WTC11 (cell line): ENCODE results near the gene IRF7. TPM values are rescaled to one million over a fixed set of nuclear protein-coding genes. Genes with fewer than 3 reads are reported as not detected.

Source experiments
- ATAC-seq: fragments of 200-7000 bp; cut with Tn5 transposase; 2 replicates; pipeline ENCODE4 v1.10.0; 2021; ENCODE audit warnings: mild to moderate bottlenecking, moderate library complexity
- CTCF ChIA-PET: fragments of 300-600 bp; sonication (Branson Sonifier 250); formaldehyde crosslinking; loops from one replicate; lab custom pipeline; 2021; ENCODE audit warnings: antibody characterized with exemption; lab: Charles Lee
- POLR2A ChIA-PET: fragments of 350-600 bp; sonication (Branson Sonifier 250); formaldehyde crosslinking; loops from one replicate; lab custom pipeline; 2021; ENCODE audit warnings: antibody characterized with exemption; lab: Charles Lee
- DNase-seq: peaks from one replicate; pipeline ENCODE4 v3.0.0; 2021; ENCODE audit warnings: low spot score
- H3K27ac Mint-ChIP-seq: 2 replicates; pipeline ENCODE4 v1.8.0; 2021; ENCODE audit warnings: mixed read lengths
- H3K27me3 Mint-ChIP-seq: 2 replicates; pipeline ENCODE4 v1.8.0; 2021; ENCODE audit warnings: low read depth, mild to moderate bottlenecking, moderate library complexity, mixed read lengths
- H3K36me3 Mint-ChIP-seq: 2 replicates; pipeline ENCODE4 v1.8.0; 2021; ENCODE audit warnings: mixed read lengths
- H3K4me1 Mint-ChIP-seq: 2 replicates; pipeline ENCODE4 v1.8.0; 2022; ENCODE audit warnings: mixed read lengths
- H3K4me3 Mint-ChIP-seq: 2 replicates; pipeline ENCODE4 v1.8.0; 2021; ENCODE audit warnings: mild to moderate bottlenecking, moderate library complexity, mixed read lengths
- H3K9me3 Mint-ChIP-seq: 2 replicates; pipeline ENCODE4 v1.8.0; 2021; ENCODE audit warnings: mixed read lengths
- CBFB ChIP-seq: sonication (generic); formaldehyde crosslinking; IDR thresholded peaks from 2 replicates; pipeline ENCODE4 v1.8.1; 2022; ENCODE audit warnings: mild to moderate bottlenecking, low read depth, missing genetic modification reagents
- CREM ChIP-seq: sonication (generic); formaldehyde crosslinking; IDR thresholded peaks from 2 replicates; pipeline ENCODE4 v1.8.1; 2022; ENCODE audit warnings: mild to moderate bottlenecking, missing genetic modification reagents, moderate library complexity
- FOXP1 ChIP-seq: sonication (generic); formaldehyde crosslinking; IDR thresholded peaks from 2 replicates; pipeline ENCODE4 v1.8.0; 2022; ENCODE audit warnings: missing genetic modification reagents, mild to moderate bottlenecking, moderate library complexity, borderline replicate concordance
- GABPB1 ChIP-seq: sonication (generic); formaldehyde crosslinking; IDR thresholded peaks from 2 replicates; pipeline ENCODE4 v1.8.1; 2023; ENCODE audit warnings: mild to moderate bottlenecking, missing genetic modification reagents
- GTF2I ChIP-seq: fragments of 250-450 bp; sonication (Bioruptor Pico); conservative IDR thresholded peaks from 2 replicates; pipeline ENCODE4 v1.4.0; 2021; ENCODE audit warnings: mild to moderate bottlenecking
- IRF2 ChIP-seq: sonication (generic); formaldehyde crosslinking; IDR thresholded peaks from 2 replicates; pipeline ENCODE4 v1.8.0; 2022; ENCODE audit warnings: low read depth, missing genetic modification reagents, borderline replicate concordance
- NFYB ChIP-seq: sonication (generic); formaldehyde crosslinking; conservative IDR thresholded peaks from 2 replicates; pipeline ENCODE4 v1.8.0; 2022; ENCODE audit warnings: low read depth, missing genetic modification reagents
- PRRX2 ChIP-seq: fragments of 250-450 bp; sonication (Bioruptor Pico); IDR thresholded peaks from 2 replicates; pipeline ENCODE4 v1.8.0; 2021; ENCODE audit warnings: mild to moderate bottlenecking
- RORB ChIP-seq: fragments of 250-450 bp; sonication (Bioruptor Pico); IDR thresholded peaks from 2 replicates; pipeline ENCODE4 v1.9.0; 2021; ENCODE audit warnings: mild to moderate bottlenecking
- TCF7 ChIP-seq: sonication (generic); formaldehyde crosslinking; IDR thresholded peaks from 2 replicates; pipeline ENCODE4 v1.8.0; 2022; ENCODE audit warnings: mild to moderate bottlenecking, low read depth, missing genetic modification reagents, moderate library complexity
- ZNF219 ChIP-seq: sonication (generic); formaldehyde crosslinking; IDR thresholded peaks from 2 replicates; pipeline ENCODE4 v1.8.0; 2023; ENCODE audit warnings: missing genetic modification reagents, mild to moderate bottlenecking, borderline replicate concordance
- ZNF232 ChIP-seq: sonication (generic); formaldehyde crosslinking; IDR thresholded peaks from 2 replicates; pipeline ENCODE4 v1.8.0; 2022; ENCODE audit warnings: mild to moderate bottlenecking, missing genetic modification reagents
- total RNA-seq: library from RNA; stranded (reverse); gene quantifications from 3 replicates; pipeline ENCODE4 v1.2.3, GENCODE V29; 2021
- TF ChIP-seq, protein P1 (sequence below): sonication (generic); formaldehyde crosslinking; IDR thresholded peaks from 2 replicates; pipeline ENCODE4 v1.8.1; 2023; ENCODE audit warnings: mild to moderate bottlenecking, missing genetic modification reagents, moderate library complexity
- TF ChIP-seq, protein P2 (sequence below): fragments of 250-450 bp; sonication (Bioruptor Pico); IDR thresholded peaks from 2 replicates; pipeline ENCODE4 v1.9.0; 2021; ENCODE audit warnings: moderate library complexity, mild to moderate bottlenecking, inconsistent platforms, borderline replicate concordance
- TF ChIP-seq, protein P3 (sequence below): sonication (generic); formaldehyde crosslinking; IDR thresholded peaks from 2 replicates; pipeline ENCODE4 v1.8.1; 2022; ENCODE audit warnings: low read depth, missing genetic modification reagents, borderline replicate concordance
- TF ChIP-seq, protein P4 (sequence below): fragments of 250-450 bp; sonication (Bioruptor Pico); IDR thresholded peaks from 2 replicates; pipeline ENCODE4 v1.8.0; 2021; ENCODE audit warnings: mild to moderate bottlenecking
- TF ChIP-seq, protein P5 (sequence below): sonication (generic); formaldehyde crosslinking; IDR thresholded peaks from 2 replicates; pipeline ENCODE4 v1.8.0; 2023; ENCODE audit warnings: missing genetic modification reagents
- TF ChIP-seq, protein P6 (sequence below): sonication (generic); formaldehyde crosslinking; IDR thresholded peaks from 2 replicates; pipeline ENCODE4 v1.8.1; 2022; ENCODE audit warnings: mild to moderate bottlenecking, moderate library complexity, missing genetic modification reagents
- TF ChIP-seq, protein P7 (sequence below): sonication (generic); formaldehyde crosslinking; IDR thresholded peaks from 2 replicates; pipeline ENCODE4 v1.8.0; 2022; ENCODE audit warnings: mild to moderate bottlenecking, missing genetic modification reagents

IRF7 gene
- total RNA-seq, 1 experiment from 2014 or later = 11.1 TPM

DNA sequence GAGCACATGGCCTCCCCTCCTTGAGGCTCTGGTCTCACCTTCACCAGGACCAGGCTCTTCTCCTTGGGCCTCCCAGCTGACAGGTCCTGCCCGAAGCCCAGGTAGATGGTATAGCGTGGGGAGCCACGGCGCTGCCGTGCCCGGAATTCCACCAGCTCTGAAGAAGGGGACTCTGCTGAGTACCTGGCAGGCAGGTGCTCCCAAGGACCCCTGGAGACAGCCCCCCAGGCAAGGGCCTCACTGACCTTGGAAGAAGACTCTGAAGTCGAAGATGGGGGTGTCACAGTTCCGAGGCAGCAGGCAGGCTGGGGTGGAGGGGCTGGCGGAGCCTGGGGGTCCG lies 2.8 kb downstream of the IRF7 start:
- no peaks in the 10 kb centered on the region for H3K27me3 Mint-ChIP-seq
- no peak overlapping the region for H3K27ac Mint-ChIP-seq
- H3K4me3 Mint-ChIP-seq = no peak overlapping the region
- H3K36me3 Mint-ChIP-seq = peaks cover 13% of the 10 kb centered on the region
- 0 out of 2 replicates have a peak, but pooled peaks cover 4% of the 10 kb centered on the region for H3K4me1 Mint-ChIP-seq
- no peak for DNase-seq
- H3K9me3 Mint-ChIP-seq = no peaks in the 10 kb centered on the region
- no peak for TF ChIP-seq ZNF232
- TF ChIP-seq, protein P1, sequence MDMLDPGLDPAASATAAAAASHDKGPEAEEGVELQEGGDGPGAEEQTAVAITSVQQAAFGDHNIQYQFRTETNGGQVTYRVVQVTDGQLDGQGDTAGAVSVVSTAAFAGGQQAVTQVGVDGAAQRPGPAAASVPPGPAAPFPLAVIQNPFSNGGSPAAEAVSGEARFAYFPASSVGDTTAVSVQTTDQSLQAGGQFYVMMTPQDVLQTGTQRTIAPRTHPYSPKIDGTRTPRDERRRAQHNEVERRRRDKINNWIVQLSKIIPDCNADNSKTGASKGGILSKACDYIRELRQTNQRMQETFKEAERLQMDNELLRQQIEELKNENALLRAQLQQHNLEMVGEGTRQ (CRISPR knock-in tag) = no peak
- no peak for TF ChIP-seq CBFB (CRISPR knock-in tag)
- no peak for TF ChIP-seq IRF2 (CRISPR knock-in tag)
- TF ChIP-seq, protein P2, sequence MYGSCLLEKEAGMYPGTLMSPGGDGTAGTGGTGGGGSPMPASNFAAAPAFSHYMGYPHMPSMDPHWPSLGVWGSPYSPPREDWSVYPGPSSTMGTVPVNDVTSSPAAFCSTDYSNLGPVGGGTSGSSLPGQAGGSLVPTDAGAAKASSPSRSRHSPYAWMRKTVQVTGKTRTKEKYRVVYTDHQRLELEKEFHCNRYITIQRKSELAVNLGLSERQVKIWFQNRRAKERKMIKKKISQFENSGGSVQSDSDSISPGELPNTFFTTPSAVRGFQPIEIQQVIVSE = no peak
- ChIA-PET CTCF (interaction anchor here (0.5 to 2.8 kb wide), 5 partner anchors 22 to 150 kb away, joined by 3 to 14 read pairs (median 4); no protein-coding TSS in a partner anchor), POLR2A (no interaction called here)
- no peak for ATAC-seq

DNA sequence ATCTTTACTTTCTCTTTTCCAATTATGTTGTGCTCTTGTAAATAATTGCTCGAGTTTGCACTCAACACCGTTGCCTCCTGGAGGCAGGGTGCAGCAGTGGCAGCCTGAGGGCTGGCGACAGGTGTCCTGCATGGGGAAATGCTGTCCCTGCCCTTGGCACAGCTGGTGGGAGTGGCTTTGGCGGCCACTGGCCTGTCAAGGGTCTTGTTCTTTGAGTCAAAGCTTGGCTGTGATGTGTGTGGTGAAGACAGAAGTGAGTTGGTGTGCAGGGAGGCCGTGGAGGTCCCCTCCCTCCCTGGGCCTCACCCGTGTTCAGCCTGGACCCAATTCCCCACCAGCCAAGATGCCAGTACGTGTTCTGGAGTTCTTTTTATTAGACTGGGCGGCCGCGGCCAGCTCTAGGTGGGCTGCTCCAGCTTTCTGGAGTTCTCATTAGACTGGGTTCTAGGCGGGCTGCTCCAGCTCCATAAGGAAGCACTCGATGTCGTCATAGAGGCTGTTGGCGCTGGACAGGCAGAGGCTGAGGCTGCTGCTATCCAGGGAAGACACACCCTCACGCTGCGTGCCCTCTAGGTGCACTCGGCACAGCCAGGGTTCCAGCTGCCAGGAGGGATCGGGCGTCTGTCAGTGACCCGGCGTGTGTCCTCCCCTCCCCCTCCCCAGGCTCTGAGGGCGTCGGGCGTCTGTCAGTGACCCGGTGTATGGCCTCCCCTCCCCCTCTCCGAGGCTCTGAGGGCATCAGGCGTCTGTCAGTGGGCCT lies 3.4 kb downstream of the IRF7 start:
- no peak for ATAC-seq
- POLR2A ChIA-PET = no interaction called here

DNA sequence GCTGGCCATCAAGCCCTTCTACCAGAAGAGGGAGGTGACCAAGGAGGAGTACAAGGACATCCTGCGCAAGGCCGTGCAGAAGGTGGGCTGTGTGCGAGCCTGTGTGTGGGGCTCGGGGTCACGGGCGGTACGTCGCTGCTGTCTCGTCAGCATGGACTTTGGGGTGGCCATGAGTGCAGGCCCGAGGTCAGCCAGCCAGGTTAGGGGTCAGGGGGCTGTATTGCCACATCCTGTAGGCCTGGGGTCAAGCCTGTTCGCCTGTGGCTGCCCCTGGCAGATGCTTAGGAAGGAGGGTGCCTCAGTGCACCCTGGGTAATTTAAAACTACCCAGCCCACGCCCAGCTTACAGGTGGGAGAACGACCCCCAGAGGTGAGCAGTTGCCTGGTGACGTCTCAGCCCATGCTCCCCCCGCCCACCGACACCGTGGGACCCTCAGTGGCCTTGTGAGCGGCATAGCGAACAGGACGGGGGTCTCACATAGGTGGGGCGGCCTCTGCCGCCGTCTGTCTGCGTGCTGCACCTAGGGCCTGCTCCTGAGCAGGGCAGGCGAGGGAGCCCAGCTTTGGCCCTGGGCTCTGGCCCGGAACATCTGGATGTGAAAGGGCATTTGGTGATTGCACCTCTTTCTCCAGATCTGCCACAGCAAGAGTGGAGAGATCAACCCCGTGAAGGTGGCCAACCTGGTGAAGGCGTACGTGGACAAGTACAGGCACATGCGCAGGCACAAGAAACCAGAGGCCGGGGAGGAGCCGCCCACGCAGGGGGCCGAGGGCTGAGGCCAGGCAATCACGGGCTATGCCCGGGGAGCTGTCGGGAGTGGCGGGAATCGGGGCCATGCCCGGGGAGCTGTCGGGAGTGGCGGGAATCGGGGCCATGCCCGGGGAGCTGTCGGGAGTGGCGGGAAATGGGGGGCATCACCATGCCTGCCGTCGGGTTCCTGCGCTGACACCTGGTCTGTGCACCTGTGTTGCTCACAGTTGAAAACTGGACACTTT lies 4.5 kb downstream of the IRF7 start:
- ChIA-PET CTCF (interaction anchor here (0.6 to 2.8 kb wide), 4 partner anchors 26 to 115 kb away, joined by 3 to 14 read pairs (median 4); partner anchors contain the start of gene LMNTD2), POLR2A (no interaction called here)
- ATAC-seq (no peak), DNase-seq (no peak)
- Mint-ChIP-seq H3K4me1 (0 out of 2 replicates have a peak, but pooled peaks cover 4% of the 10 kb centered on the region), H3K27me3 (no peaks in the 10 kb centered on the region), H3K27ac (no peak overlapping the region), H3K9me3 (no peaks in the 10 kb centered on the region), H3K36me3 (peaks cover 23% of the 10 kb centered on the region), H3K4me3 (no peak overlapping the region)
- TF ChIP-seq ZNF232 (no peak), RORB (no peak), TCF7 (CRISPR knock-in tag) (no peak), PRRX2 (CRISPR knock-in tag) (no peak), FOXP1 (no peak), GTF2I (CRISPR knock-in tag) (no peak)
- TF ChIP-seq, protein P3, sequence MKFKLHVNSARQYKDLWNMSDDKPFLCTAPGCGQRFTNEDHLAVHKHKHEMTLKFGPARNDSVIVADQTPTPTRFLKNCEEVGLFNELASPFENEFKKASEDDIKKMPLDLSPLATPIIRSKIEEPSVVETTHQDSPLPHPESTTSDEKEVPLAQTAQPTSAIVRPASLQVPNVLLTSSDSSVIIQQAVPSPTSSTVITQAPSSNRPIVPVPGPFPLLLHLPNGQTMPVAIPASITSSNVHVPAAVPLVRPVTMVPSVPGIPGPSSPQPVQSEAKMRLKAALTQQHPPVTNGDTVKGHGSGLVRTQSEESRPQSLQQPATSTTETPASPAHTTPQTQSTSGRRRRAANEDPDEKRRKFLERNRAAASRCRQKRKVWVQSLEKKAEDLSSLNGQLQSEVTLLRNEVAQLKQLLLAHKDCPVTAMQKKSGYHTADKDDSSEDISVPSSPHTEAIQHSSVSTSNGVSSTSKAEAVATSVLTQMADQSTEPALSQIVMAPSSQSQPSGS (CRISPR knock-in tag) = no peak
- TF ChIP-seq, protein P4, sequence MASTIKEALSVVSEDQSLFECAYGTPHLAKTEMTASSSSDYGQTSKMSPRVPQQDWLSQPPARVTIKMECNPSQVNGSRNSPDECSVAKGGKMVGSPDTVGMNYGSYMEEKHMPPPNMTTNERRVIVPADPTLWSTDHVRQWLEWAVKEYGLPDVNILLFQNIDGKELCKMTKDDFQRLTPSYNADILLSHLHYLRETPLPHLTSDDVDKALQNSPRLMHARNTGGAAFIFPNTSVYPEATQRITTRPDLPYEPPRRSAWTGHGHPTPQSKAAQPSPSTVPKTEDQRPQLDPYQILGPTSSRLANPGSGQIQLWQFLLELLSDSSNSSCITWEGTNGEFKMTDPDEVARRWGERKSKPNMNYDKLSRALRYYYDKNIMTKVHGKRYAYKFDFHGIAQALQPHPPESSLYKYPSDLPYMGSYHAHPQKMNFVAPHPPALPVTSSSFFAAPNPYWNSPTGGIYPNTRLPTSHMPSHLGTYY (CRISPR knock-in tag) = no peak
- TF ChIP-seq, protein P5, sequence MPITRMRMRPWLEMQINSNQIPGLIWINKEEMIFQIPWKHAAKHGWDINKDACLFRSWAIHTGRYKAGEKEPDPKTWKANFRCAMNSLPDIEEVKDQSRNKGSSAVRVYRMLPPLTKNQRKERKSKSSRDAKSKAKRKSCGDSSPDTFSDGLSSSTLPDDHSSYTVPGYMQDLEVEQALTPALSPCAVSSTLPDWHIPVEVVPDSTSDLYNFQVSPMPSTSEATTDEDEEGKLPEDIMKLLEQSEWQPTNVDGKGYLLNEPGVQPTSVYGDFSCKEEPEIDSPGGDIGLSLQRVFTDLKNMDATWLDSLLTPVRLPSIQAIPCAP (CRISPR knock-in tag) = no peak
- TF ChIP-seq, protein P6, sequence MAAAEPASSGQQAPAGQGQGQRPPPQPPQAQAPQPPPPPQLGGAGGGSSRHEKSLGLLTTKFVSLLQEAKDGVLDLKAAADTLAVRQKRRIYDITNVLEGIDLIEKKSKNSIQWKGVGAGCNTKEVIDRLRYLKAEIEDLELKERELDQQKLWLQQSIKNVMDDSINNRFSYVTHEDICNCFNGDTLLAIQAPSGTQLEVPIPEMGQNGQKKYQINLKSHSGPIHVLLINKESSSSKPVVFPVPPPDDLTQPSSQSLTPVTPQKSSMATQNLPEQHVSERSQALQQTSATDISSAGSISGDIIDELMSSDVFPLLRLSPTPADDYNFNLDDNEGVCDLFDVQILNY = no peak

More for the DNA sequence above, 3.4 kb downstream of the IRF7 start:
- Mint-ChIP-seq H3K4me3 (no peak overlapping the region), H3K9me3 (no peaks in the 10 kb centered on the region), H3K36me3 (peaks cover 14% of the 10 kb centered on the region), H3K27ac (peak overlapping the region; percentile 82; the same call in 1 of the 2 replicates), H3K27me3 (no peaks in the 10 kb centered on the region), H3K4me1 (0 out of 2 replicates have a peak, but pooled peaks cover 4% of the 10 kb centered on the region)
- DNase-seq = no peak
- no peak for TF ChIP-seq CREM
- TF ChIP-seq ZNF232 = no peak
- TF ChIP-seq, protein P3 (CRISPR knock-in tag) = no peak
- TF ChIP-seq ZNF219 = no peak
- TF ChIP-seq GABPB1 (CRISPR knock-in tag) = no peak
- TF ChIP-seq, protein P7, sequence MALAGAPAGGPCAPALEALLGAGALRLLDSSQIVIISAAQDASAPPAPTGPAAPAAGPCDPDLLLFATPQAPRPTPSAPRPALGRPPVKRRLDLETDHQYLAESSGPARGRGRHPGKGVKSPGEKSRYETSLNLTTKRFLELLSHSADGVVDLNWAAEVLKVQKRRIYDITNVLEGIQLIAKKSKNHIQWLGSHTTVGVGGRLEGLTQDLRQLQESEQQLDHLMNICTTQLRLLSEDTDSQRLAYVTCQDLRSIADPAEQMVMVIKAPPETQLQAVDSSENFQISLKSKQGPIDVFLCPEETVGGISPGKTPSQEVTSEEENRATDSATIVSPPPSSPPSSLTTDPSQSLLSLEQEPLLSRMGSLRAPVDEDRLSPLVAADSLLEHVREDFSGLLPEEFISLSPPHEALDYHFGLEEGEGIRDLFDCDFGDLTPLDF = no peak
- no peak for TF ChIP-seq NFYB (CRISPR knock-in tag)
- CTCF ChIA-PET = interaction anchor here (0.6 to 2.8 kb wide), 7 partner anchors 23 to 151 kb away, joined by 3 to 14 read pairs (median 4); partner anchors contain the start of genes LMNTD2 and PHRF1
